Cardiac ventricle fibroblast (primary cell): Measurements from ENCODE around the gene MIXL1. TPM values are rescaled to one million over a fixed set of nuclear protein-coding genes. Genes with fewer than 3 reads are reported as not detected.

Source experiments
- total RNA-seq: library from RNA; depleted of rRNA; stranded (reverse); fragments of >200 nt; gene quantifications from 2 replicates; pipeline ENCODE4 v1.2.3, GENCODE V29; 2015

Gene MIXL1
- total RNA-seq = not detected in 2 replicates

GRCh38 chr1:226223157-226223785, at the start of gene MIXL1:
MIXL1 (plus strand) TSS chr1:226223664; CDS start chr1:226223682, 18 bp downstream.

GRCh38 chr1:226186124-226187018, 37.1 kb upstream of the MIXL1 start, which contains the start of gene ACBD3:
ACBD3 (minus strand) TSS chr1:226186741; CDS start chr1:226186675, 66 bp downstream.

Other genes starting within 250 kb of the MIXL1 start
- gene SDE2, start 224.3 kb upstream of the MIXL1 start, total RNA-seq = 10.4 and 11.8 TPM in 2 replicates
- gene H3-3A, start 160.9 kb upstream of the MIXL1 start, total RNA-seq = 231 and 252 TPM in 2 replicates
- 42.4 and 42.7 TPM in 2 replicates for gene ACBD3, start 36.9 kb upstream of the MIXL1 start, total RNA-seq
- gene LIN9, start 85.5 kb downstream of the MIXL1 start, total RNA-seq = 1.00 and 1.7 TPM in 2 replicates
- 54.5 and 63.9 TPM in 2 replicates for gene PARP1, start 184.4 kb downstream of the MIXL1 start, total RNA-seq